Measurements from ENCODE around the gene ATF7IP.

DNA sequence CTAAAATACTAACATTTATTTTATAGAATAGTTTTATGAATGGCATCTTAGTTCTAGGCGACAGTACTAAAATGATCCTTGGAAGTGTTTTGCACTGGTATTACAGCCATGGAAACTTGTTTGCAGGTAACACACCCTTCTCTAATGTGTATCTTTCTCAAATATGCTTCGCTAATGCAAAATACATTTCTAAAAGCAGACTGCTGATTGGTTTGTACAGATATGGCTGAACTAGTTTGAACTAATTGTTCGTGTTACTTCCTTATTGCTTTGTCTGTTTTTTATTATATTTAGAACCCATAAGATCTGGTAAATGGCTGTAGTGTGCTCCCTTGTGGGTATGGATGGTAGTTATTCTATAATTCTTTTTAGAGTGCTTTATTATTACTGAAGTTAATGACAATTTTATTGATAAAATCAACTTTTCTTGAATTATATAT is 53.0 kb downstream of the ATF7IP start:
- TF ChIP-seq, protein P1, sequence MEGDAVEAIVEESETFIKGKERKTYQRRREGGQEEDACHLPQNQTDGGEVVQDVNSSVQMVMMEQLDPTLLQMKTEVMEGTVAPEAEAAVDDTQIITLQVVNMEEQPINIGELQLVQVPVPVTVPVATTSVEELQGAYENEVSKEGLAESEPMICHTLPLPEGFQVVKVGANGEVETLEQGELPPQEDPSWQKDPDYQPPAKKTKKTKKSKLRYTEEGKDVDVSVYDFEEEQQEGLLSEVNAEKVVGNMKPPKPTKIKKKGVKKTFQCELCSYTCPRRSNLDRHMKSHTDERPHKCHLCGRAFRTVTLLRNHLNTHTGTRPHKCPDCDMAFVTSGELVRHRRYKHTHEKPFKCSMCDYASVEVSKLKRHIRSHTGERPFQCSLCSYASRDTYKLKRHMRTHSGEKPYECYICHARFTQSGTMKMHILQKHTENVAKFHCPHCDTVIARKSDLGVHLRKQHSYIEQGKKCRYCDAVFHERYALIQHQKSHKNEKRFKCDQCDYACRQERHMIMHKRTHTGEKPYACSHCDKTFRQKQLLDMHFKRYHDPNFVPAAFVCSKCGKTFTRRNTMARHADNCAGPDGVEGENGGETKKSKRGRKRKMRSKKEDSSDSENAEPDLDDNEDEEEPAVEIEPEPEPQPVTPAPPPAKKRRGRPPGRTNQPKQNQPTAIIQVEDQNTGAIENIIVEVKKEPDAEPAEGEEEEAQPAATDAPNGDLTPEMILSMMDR (IDR thresholded peaks at IDR 0.05; ENCODE audit: low read depth, low read length) = peak; percentile 46
- no peak for TF ChIP-seq EZH2phosphoT487 (IDR thresholded peaks at IDR 0.05; ENCODE audit: low read depth)

Data from OCI-LY3 (cell line).